ENCODE data around the gene EPHB2.
"Not testable (repeated sequence)": the region's sequence is repeated elsewhere in the genome, so short reads cannot be mapped to it uniquely, and the experiment has no call there.

The EPHB2 gene

GRCh38 chr1:22838965-22839364 lies 128.3 kb downstream of the EPHB2 start:
- DNase-seq: no peak
- no peak for ATAC-seq

DNA sequence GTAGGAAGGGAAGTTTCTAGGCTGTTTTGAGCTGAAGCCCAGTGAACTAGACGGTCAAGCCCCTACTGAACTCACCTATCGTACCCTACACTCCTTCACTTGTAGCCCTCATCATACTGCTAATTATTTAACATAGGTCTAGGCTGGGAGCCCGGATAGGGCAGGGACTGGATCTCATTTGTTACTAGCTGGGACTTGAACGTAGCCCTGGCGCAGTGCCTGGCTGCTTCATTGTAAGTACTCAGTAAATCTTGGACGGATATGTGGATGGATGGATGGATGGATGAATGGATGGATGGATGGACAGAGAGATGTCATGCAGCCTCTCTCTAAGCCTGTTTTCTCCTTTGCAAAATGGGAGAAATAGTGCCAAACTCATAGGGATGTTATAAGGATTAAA lies 129.2 kb downstream of the EPHB2 start:
- no peak for DNase-seq
- ATAC-seq: no peak

- DNase-seq: no peak
Observed at GRCh38 chr1:22841142-22841541, 130.5 kb downstream of the EPHB2 start.

DNA sequence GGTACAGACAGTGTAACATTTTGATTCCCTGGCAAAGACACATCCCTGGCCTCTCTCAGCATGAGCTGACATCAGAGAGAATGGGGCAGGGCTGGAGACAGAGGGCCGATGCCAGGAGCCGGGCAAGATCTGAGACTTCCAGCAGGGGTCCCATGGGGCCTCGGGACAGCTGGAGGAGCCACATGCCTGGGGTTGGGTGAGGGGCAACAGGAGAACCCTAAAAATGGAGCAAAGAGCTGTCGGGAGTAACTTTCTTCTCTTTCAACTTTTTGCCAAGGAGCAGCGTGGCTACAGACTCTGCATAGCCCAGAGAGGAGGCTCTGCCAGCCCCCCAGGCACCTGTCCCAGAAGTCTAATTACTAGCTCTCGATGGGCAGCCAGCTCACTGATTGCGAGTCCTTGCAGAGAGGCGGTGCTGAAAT lies 131.2 kb downstream of the EPHB2 start:
- ATAC-seq (no peak), DNase-seq (no peak)

More at GRCh38 chr1:22841142-22841541, 130.5 kb downstream of the EPHB2 start:
- no peak for ATAC-seq

DNA sequence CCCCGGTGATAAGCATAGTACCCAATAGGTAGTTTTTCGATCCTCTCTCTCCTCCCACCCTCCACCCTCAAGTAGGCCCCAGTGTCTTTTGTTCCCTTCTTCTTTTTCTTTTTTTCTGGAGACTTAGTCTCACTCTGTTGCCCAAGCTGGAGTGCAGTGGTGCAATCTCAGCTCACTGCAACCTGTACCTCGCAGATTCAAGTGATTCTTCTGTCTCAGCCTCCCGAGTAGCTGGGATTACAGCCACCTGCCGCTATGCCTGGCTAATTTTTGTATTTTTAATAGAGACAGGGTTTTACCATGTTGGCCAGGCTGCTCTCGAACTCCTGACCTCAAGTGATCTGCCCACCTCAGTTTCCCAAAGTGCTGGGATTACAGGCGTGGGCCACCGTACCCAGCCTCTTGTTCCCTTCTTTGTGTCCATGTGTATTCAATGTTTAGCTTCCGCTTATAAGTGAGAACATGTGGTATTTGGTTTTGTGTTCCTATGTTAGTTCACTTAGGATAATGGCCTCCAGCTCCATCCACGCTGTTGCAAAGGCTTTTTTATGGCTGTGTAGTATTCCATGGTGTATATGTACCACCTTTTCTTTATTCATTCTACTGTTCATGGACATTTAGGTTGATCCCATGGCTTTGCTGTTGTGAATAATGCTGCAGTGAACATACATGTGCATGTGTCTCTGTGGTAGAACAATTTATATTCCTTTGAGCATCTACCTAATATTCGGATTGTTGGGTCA lies 133.0 kb downstream of the EPHB2 start:
- ATAC-seq, DNase-seq: not testable (repeated sequence)

- DNase-seq: no peak
- no peak for ATAC-seq
Observed at GRCh38 chr1:22844621-22845020, 134.0 kb downstream of the EPHB2 start.

- DNase-seq (no peak), ATAC-seq (no peak)
Observed at GRCh38 chr1:22845398-22845935, 134.8 kb downstream of the EPHB2 start.

DNA sequence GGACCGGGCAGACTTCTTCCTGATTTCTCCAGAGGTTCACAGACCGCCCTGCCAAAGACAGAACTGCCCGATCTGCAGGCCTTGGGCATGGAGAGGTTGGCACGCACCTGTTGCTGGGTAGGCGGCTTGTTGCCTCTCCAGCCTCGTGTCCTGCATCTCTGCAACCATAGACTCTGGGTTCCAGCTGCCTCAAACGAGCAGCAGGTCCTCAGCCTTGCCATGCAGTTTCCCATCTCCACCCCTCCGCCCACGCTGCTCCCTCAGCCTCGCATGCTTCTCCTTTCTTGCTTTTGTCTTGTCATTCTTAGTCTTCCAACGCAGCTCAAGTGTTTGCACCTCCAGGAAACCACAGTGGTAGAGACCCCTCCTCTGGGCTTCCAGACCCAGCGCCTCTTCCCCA lies 135.8 kb downstream of the EPHB2 start:
- no peak for ATAC-seq

DNA sequence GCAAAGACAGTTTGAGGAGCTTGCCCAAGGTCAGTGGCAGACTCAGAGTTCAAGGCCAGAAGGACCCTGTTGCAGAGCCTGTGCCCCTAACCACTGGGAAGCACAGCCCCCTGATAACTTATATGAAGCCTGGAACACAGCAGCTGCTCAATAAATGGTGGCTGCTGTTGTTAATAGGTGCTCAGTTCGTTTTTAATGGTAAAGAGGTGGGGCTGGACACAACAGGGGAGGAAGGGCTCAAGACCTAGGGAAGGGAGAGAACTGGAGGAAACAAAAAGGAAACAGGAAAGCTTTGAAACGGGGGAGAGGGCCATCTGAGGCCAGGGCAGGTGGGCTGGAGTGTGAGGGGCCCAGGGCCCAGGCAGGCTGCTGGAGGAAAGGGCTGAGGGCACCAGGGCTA lies 136.6 kb downstream of the EPHB2 start:
- ATAC-seq (no peak), DNase-seq (no peak)

More for the DNA sequence above, 135.8 kb downstream of the EPHB2 start:
- peak; percentile 10 for DNase-seq

DNA sequence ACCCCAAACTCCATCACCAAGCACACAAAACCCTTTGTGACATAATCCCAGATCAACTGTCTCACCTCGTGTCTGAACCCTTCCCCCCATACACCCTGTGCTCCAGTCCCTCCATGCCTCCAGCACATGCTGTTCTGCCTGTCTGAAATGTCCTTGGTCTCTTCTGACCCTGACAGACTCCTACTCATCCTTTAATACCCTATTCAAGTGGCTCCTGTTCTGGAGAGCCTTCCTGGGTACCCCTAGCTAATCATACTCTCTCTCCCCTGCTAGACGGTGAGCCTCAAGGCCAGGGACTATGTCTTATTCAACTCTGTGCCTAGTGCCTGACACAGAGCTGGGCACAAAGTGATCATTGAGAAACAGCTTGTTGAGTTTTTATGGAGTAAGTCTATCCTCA lies 137.1 kb downstream of the EPHB2 start:
- ATAC-seq (no peak), DNase-seq (no peak)

DNA sequence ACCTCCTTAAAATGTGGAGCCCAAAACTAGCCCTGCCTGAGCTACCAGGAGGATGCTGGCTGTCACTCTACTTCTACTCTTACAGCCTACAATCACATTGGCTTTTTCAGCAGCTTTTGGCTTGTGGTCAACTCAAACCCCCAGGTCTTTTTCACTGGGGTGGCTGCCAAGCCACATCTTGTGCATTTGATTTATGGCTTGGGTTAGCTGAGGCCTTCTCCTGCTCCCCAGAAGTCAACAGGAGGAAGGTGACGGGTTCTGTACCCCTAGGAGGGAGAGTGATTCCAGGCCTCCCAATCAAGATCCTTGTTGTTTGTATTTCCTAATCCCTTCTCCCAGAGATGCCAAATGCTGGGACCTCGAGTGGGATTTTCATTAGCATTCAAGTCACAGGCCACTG lies 137.8 kb downstream of the EPHB2 start:
- DNase-seq: no peak
- no peak for ATAC-seq

DNA sequence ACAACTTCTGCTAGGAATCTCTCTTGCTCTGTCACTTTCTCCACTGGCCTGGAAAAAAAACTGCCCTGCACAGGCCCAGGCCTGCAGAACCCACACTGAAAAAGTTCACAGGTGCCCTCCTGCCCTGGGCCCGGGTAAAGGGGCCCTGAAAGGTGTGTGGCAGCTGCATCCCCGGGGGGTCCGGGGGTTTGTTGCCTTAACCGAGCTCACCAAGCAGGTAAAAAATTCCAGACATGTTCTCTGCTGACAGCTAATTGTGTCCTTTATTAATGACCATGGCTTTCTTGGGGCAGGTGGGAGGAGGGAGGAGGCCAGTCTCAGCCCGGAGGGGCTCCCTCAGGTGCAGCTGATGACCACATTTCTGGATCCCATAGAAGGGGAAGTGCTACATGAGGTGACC lies 139.1 kb downstream of the EPHB2 start:
- DNase-seq: no peak
- no peak for ATAC-seq

DNA sequence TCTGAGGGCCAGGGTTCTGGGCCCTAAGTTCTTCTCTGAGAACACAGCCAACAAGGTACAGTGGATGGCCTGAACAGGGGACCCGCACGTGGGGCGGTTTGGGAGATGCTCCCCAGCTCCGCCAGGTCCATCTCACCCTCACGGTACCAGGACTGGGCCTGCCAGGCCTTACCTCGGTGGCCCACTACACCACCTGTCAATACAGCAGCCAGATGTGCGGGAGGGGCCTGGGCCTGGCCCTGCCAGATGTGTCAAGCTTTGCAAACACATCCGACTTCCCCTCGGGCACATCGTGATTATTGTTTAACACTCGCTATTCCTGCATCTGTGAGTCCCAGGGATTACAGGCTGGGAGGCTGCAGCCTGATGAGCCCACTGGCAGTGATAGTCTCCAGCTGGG lies 139.6 kb downstream of the EPHB2 start:
- DNase-seq (no peak), ATAC-seq (no peak)

GRCh38 chr1:22850681-22851080 lies 140.0 kb downstream of the EPHB2 start:
- ATAC-seq: no peak
- no peak for DNase-seq

- no peak for ATAC-seq
- no peak for DNase-seq
Observed at GRCh38 chr1:22851517-22851916, 140.9 kb downstream of the EPHB2 start.

- DNase-seq: no peak
- no peak for ATAC-seq
Observed at GRCh38 chr1:22852144-22852655, 141.6 kb downstream of the EPHB2 start.

DNA sequence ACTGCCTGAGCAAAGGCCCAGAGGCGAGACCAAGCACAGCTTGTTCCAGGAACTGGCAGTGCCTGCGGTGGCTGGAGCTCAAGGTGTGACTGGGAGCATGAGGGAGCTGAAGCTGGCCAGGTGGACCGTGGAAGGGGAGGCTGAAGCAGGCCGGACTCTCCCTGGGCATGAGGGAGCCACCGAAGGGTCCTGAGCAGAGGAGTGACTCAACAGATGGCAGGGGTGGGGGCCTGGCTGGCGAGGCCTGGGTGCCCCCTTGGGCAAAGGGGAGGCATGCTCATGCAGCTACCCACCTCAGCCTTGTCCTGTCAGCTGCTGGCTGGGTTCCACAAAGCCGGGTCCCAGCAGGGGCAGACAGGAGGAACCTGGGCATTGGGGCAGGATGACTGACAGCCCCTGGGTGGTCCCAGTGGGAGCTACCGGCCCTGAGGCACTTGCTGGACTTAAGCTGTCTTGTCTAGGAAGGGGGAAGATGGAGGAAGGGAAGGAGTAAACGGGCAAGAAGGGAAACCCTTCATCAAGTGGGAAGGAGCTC lies 143.1 kb downstream of the EPHB2 start:
- ATAC-seq: no peak
- no peak for DNase-seq

DNA sequence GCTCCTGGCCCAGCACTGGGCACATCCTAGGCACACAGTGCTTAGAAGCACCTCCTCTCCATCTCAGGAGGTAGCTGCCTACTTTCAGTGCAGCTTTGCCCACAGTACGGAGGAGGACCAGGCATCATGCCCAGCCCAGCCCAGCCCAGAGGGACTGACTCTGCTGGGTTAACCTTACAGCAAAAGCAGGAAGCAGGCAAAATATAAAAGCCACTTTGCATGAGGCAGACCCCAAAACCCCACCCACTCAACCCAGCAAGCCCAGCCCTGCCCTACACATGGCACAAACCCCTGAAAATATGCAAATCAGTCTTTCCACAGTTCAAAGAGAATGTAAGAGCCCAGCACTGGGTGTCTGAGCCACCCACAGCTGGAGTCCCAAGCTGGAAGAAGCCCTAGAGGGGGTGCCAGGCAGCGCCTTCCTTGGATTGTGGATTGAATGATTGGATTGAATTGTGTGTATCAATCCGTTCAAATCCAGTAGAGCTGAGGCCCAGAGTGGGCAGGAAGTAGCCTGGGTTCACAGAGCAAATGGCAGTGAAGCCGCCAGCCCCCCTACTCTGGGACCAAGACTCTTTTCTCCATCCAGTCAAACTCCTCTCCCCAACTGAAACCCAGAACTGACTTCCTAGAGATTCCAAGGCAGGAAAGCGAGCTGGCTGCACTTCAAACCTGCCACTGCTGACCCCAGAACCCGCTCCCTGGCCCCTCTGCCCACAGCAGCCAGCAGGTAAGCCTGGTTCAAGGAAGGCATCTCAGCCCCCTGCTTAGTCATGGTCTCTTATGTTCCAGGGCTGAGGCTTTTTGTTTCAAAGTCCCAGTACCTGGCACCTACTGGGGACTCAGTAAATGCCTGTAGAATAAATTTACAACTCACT lies 144.3 kb downstream of the EPHB2 start:
- DNase-seq (no peak), ATAC-seq (peak; percentile 40)

- DNase-seq: no peak
- ATAC-seq: no peak
Observed at GRCh38 chr1:22855668-22856606, 145.3 kb downstream of the EPHB2 start.

DNA sequence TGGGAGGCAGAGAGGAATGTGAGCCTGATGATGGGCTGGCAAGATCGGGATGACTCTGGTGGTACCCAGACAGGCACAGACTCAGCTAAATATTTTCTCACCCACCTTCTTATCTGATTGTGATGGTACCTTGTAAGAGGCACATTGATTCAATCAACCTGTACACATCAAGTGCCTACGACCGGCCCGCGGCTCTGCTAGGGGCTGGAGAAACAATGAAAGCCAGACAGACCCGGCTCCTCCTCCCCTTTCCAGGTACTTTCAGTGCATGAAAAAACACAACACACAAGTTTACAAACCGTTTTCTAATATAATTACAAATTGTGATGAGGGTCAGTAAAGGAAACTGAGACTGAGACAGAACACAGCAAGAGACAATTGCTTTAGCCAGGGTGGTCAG lies 147.0 kb downstream of the EPHB2 start:
- no peak for ATAC-seq

GRCh38 chr1:22860414-22860800 lies 149.8 kb downstream of the EPHB2 start:
- DNase-seq (no peak), ATAC-seq (no peak)

More for the DNA sequence above, 147.0 kb downstream of the EPHB2 start:
- no peak for DNase-seq
